ENCODE results near the gene DEAF1.
A peak's percentile ranks its signal among the peaks of the same experiment; 100 is the strongest.
"Not testable (repeated sequence)": the region's sequence is repeated elsewhere in the genome, so short reads cannot be mapped to it uniquely, and the experiment has no call there.

The DEAF1 gene

GRCh38 chr11:699753-700152, 4.7 kb upstream of the DEAF1 start:
- no peak for DNase-seq (ENCODE audit: low read depth in 2 of 2)

DNA sequence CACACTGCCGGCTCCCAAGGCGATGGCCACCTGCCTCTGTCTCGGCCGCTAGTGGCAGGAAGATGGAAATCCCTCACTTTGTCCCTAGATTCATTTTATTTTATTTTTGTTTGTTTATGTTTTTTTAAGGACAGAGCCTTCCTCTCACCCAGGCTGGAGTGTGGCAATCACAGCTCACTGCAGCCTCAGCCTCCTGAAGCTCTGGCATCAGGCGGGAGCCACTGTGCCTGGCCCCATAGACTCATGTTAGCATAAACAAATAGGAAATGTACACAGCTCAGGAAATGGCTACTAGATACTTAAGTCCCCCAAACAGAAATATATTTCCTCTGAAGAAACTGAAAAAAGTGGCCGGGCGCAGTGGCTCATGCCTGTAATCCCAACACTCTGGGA, 4.1 kb upstream of the DEAF1 start:
- no peak for DNase-seq (ENCODE audit: low read depth in 2 of 2)

- DNase-seq (ENCODE audit: low read depth in 2 of 2) = no peak
Observed at GRCh38 chr11:698493-699115, 3.6 kb upstream of the DEAF1 start.

DNA sequence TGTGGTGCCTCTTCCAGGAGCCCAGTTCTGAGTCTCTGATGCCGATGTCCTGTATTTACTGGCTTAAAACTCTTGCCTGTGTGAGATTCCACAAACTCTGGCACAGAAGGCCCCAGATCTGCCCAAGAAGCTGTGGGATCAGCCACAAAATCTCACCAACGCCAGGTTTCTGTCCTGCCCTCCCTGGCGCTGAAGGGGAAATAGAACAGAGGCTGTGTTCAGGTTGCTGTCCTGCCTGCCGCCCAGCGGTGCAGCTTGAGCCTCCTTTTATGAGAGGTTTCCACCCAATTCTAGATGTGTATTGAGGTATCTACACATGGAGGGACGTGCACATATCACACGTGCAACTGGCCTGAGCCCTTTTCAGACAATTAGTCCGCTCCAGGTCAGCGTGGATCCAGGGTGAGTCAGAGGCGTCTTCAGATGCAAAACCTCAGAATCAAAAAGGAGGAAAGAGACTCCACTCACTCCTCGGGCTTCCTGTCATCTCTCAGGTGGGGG, 2.8 kb upstream of the DEAF1 start:
- DNase-seq (ENCODE audit: low read depth in 2 of 2) = no peak

- DNase-seq (ENCODE audit: low read depth in 2 of 2) = no peak
Observed at GRCh38 chr11:696955-697491, 2.0 kb upstream of the DEAF1 start.

GRCh38 chr11:695538-696248, 671 bp upstream of the DEAF1 start, which contains the start of gene TMEM80:
Gene TMEM80 (plus strand): TSS chr11:695816. CDS start chr11:695828, 12 bp downstream.
- DNase-seq (ENCODE audit: low read depth in 2 of 2) = peak; percentile 92 to 93

- no peak for DNase-seq (ENCODE audit: low read depth in 2 of 2)
Observed at GRCh38 chr11:695288-695537, 191 bp upstream of the DEAF1 start.

- DNase-seq (ENCODE audit: low read depth in 2 of 2) = no peak
Observed at GRCh38 chr11:693887-694562, 997 bp downstream of the DEAF1 start.

DNA sequence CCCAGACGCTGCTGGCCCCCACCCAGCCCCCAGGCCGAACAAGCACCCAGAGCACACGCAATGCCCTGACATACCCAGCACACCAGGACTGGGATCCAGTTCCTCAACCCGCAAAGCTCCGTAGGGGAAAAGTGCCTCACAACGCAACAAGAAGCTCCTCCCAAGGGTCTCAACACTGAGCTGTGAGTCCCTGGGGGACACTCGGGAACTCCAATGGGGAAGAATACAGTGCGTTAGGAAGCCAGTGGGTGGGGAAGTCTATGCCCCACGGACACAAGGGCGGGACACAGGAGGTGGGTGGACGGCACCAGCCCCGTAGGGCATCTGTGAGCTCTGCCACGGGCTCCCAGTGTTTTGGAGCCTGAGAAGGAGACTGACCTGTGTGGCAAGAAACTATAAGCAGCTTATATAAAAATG, 1.6 kb downstream of the DEAF1 start:
- DNase-seq (ENCODE audit: low read depth in 2 of 2) = no peak

DNA sequence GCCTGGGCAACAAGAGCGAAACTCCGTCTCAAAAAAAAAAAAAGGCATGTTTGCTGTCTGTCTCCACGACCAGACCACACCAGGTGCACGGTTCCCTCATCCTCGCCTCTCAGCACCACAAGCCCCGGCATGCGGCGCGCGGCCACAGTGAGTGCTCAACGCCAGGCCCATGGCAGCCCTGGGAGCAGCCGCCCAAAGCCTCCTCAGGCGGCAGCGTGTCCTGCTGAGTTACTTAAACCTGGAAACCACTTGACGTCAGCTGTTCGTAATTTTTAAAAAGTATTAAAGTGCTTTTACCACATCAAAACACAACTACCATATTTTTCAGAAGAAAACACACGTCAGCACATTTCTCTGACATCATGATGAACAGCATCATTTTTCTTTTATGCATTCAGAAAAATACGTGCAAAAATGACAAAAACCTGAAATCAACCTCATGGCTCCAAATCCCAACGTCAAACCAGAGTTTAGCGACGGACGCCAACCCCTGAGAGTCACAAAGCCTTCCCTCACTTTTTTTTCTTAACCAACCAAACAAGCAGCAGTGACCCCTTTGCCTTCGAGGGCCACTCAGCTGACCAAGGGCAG, 2.1 kb downstream of the DEAF1 start:
- DNase-seq (ENCODE audit: low read depth in 2 of 2) = no peak

GRCh38 chr11:691710-692590, 3.1 kb downstream of the DEAF1 start:
- no peak for DNase-seq (ENCODE audit: low read depth in 2 of 2)

GRCh38 chr11:690738-691633, 4.0 kb downstream of the DEAF1 start:
- no peak for DNase-seq (ENCODE audit: low read depth in 2 of 2)

GRCh38 chr11:690244-690643, 4.8 kb downstream of the DEAF1 start:
- DNase-seq (ENCODE audit: low read depth in 2 of 2) = not testable (repeated sequence)

- DNase-seq (ENCODE audit: low read depth in 2 of 2) = no peak
Observed at GRCh38 chr11:689625-690024, 5.4 kb downstream of the DEAF1 start.

DNA sequence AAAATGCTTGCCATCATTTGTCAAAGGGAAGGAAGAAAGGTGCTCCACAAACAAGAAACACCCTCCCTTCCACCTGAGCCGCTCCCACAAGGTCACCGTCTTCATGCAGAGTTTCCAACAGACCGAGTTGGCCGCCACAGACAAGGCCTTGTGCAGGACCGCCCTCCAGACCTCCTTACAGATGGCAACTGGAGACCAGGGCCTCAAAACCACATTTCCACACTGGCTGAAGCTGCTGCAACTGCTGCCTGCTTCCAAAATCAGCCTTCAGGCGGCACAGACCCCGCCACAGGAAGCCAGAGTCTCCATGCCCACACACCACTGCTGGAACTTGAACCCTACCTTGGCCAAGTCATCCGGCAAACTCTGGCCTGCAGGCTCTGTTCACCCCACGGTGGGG, 6.3 kb downstream of the DEAF1 start:
- DNase-seq (ENCODE audit: low read depth in 2 of 2) = no peak

GRCh38 chr11:687751-688150, 7.3 kb downstream of the DEAF1 start:
- DNase-seq (ENCODE audit: low read depth in 2 of 2) = no peak

GRCh38 chr11:686451-687243, 8.4 kb downstream of the DEAF1 start:
- no peak for DNase-seq (ENCODE audit: low read depth in 2 of 2)

- no peak for DNase-seq (ENCODE audit: low read depth in 2 of 2)
Observed at GRCh38 chr11:680970-681369, 14.1 kb downstream of the DEAF1 start.

DNA sequence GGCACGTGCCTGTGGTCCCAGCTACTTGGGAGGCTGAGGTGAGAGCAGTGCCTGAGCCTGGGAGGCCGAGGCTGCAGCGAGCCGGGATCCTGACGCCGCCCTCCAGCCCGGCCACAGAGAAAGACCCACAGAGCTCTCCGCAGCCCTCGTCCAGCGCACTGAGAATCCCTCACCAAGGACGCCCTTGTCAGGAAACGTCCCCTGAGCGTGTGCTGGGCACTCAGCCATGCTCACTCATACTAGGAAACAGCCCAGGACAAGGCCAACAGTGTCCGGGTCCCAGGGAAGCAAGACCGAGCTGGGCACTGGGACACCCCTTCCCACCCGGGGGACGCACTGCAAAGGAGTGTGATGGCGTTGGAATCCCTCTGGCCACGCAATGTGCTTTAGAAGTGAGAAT, 14.5 kb downstream of the DEAF1 start:
- DNase-seq (ENCODE audit: low read depth in 2 of 2) = no peak

Data from stimulated activated CD4-positive, alpha-beta T cell treated with anti-CD3 and anti-CD28 coated beads, Interleukin-1b, Interleukin-23, amount 100 ng/mL, for 1 hour (primary cell).